Midbrain (tissue), 1 donor: ENCODE results near the gene IMPA2.
"Not testable (repeated sequence)": the region's sequence is repeated elsewhere in the genome, so short reads cannot be mapped to it uniquely, and the experiment has no call there.

Experiments used
- DNase-seq: peaks from one replicate; lab custom pipeline; 2025; lab: John Stamatoyannopoulos, UW

The IMPA2 gene

DNA sequence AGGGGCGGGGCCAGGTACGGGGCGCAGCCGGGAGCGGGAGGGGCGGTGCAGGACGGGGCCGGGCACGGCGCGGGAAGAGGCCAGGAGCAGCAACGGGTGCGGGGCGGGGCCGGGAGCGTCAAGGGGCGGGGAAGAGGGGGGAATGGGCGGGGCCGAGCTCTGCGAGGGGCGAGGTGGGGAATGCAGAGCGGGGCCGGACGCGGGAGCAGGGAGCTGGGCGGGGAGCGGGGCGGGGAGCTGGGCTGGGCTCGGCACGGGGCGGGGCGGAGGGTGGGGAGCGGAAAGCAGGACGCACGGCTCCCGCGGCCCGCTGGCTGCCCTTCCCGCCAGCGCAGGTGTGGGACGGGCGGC, at the start of gene IMPA2:
Gene IMPA2, plus strand, starts transcription at position 316 of the 351 bp plus-strand sequence. CDS start 163 bp downstream, outside the sequence.
- no peak for DNase-seq

DNA sequence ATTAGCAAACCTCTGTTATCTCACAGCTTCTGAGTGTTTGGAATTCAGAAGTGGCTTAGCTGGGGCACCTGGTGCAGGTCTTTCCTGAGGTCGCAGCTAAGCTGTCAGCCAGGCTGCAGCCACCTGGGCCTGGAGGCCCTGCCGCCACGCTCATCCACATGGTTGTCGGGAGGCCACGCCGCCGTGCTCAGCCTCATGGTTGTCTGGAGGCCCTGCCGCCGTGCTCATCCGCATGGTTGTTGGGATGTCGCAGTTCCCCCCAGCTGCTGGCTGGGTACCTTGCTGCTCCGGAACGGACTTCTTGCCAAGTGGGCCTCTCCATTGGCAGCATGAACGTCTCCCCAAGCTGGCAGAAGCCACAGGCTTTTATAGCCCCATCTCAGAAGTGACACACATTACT, 48.9 kb upstream of the IMPA2 start:
- no peak for DNase-seq

GRCh38 chr18:11937874-11938478, 43.3 kb upstream of the IMPA2 start:
- peak; percentile 80 for DNase-seq

DNA sequence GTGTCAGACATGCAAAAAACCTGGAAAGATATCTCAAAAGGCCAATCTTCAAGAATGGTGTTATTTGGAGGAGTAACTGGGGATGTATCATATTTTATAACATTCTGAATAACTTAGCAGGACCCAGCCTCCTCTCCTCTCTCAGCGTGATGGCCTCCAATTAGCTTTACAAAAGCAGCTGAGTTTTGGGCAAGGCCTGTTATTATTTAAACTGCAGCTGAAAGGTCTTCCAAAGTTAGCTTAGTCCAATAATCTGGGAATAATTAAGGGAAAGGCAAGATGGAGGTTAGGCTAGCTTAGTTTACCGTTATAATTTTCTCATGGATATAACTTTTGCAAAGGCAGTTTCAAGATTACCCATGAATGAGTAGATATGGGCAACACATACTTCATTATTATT, 40.4 kb upstream of the IMPA2 start:
- no peak for DNase-seq

- DNase-seq = no peak
Measured at GRCh38 chr18:11943551-11943950, 37.8 kb upstream of the IMPA2 start.

- no peak for DNase-seq
Measured at GRCh38 chr18:11944252-11944651, 37.1 kb upstream of the IMPA2 start.

GRCh38 chr18:11944786-11945185, 36.5 kb upstream of the IMPA2 start:
- no peak for DNase-seq

DNA sequence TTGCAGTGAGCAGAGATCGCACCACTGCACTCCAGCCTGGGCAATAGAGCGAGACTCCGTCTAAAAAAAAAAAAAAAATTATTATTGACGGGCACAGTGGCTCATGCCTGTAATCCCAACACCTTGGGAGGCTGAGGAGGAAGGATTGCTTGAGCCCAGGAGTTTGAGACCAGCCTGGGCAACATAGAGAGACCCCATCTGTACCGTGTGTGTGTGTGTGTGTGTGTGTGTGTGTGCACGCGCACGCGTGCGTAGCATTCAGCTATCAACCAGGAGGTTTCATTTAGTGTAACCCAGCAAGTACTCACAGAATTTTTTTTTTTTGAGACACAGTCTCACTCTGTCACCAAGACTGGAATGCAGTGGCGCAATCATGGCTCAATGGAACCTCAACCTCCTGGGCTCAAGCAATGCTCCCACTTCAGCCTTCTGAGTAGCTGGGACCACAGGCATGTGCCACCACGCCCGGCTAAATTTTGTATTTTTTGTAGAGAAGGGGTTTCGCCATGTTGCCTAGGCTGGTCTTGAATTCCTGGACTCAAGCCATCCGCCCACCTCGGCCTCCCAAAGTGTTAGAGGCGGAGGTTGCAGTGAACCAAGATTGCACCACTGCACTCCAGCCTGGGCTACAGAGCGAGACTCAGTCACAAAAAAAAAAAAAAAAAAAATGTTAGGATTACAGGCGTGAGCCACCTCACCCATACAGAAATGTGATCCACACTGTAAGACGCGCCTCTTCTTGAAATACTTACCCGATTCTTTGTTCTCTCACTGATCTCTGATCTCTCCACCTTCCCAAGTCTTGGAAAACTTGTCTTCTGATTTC, 35.3 kb upstream of the IMPA2 start:
- DNase-seq = not testable (repeated sequence)

DNA sequence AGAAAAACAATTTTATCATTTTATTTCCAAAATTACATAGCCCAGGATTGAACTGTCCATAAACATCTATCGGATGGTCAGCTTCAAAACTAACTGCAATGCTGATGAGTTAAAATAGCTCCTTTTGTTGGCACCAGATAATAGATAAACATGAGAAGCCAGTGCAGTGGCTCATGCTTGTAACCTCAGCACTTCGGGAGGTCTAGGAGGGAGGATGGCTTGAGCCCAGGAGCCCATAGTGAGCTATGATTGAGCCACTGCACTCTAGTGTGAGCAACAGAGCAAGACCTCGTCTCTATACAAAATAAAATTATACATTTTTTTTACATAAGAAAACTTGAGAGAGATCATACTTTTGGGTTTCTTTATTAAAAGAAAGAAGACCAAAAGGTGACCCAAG, 34.6 kb upstream of the IMPA2 start:
- no peak for DNase-seq

GRCh38 chr18:11947214-11948191, 33.8 kb upstream of the IMPA2 start:
- peak; percentile 86 for DNase-seq

DNA sequence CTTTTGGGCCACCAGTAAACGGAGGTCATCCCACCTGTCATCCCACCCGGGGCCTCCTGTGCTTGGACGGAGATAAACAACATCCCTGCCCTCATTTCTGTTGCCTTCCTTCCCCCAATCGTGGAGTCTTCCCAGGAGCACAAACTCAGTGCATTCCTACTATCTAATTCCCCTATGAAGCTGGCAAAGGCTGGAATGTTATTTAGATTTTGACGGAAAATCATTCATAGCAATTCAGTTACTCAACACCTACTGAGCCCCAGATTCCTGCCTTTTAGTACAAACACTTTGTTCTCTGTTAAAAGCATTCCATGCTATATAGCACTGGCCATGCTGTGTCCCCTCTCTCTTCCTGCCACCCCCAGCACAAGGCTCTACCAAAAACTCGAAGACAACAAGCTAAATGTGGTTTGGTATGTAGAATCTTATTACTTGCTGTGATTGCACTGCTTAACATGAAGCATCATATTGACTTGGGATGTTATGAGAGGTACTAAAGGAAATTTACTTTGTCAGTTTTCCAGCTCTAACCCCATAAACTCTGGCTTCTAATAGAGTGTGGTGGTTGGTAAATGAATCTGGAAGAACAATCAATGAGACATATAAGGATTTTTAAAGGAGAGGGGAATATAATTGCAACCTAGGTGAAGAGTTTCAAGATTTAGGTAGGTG, 32.3 kb upstream of the IMPA2 start:
- no peak for DNase-seq

DNA sequence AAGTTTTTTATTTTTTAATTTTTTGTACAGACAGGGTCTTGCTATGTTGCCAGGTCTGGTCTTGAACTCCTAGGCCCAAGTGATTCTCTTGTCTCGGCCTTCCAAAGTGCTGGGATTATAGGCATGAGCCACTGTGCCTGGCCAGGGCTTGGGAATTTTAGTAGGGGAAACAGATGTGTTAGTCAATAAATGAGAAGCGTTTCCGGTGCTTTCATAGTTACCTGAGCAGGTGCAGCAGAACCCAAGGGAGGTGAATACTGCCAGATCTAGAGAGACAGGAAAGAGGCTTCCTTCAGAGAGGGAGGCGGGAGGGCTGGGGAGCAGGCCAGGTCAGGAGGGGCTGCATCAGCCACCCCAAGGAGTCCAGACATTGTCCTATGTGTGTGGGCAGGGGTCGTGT, 30.5 kb upstream of the IMPA2 start:
- DNase-seq = no peak

- DNase-seq = no peak
Measured at GRCh38 chr18:11951390-11951851, 29.9 kb upstream of the IMPA2 start.

- DNase-seq = no peak
Measured at GRCh38 chr18:11953113-11953512, 28.2 kb upstream of the IMPA2 start.

- peak; percentile 72 for DNase-seq
Measured at GRCh38 chr18:11955239-11956029, 25.9 kb upstream of the IMPA2 start.

DNA sequence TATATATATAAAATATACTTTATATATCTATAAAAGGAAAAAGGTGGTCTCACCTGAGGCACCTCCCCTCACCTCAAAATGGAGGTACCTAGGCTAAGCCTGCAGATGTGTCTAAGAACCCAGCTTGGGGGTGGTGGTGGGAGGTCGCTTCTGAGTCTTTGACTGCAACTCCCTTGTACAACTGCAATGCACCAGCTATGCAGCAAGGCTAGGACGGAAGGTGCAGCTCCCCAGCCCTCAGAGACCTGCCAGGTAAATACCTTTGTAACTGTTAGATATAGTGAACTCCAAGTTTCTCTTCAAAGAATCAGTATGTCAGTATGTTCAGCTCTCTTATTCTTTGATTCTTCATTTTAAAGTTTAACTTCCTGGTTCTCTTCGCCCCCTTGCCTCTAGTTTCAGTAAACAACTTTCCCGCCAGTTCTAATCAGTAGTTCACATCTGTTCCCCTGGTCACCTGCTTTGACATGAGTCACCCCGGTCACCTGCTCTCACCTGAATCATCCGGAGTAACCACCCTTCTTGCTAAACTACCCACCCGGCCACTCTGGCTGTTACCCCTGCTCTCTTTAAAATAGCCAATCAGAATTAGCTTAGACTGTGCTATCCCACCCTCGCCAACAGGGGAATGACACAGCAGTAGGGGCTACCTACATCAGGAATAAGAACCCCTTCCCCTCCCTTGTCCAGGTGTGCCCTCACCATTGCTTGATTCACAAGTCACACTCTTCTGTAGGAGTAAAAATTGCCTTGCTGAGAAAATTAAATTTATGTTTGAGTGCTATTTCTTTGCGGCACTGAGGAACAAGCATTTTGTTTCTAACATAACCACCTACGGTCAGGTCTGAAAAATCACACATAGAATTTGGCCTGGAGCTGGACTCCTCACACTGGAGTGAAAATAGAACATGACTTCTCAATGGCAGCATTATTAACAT, 24.7 kb upstream of the IMPA2 start:
- DNase-seq = no peak

GRCh38 chr18:11957636-11958035, 23.7 kb upstream of the IMPA2 start:
- no peak for DNase-seq

- DNase-seq = not testable (repeated sequence)
Measured at GRCh38 chr18:11959651-11960050, 21.7 kb upstream of the IMPA2 start.

- no peak for DNase-seq
Measured at GRCh38 chr18:11960743-11961380, 20.4 kb upstream of the IMPA2 start.
